Thyroid gland (tissue), 4 donors: Measurements from ENCODE around the gene GLRX5.

Source experiments
- CTCF ChIP-seq, 6 experiments: fragments of 200-600 bp in 3 of 6; fragments of 450-650 bp in 3 of 6; sonication (generic) in 3 of 6; IDR thresholded peaks; one replicate each; pipeline ENCODE4 v1.5.1; 2016 to 2019; ENCODE audit warnings: antibody characterized with exemption in 6 of 6, mild to moderate bottlenecking in 2 of 6, inconsistent platforms in 1 of 6, moderate library complexity in 1 of 6
- POLR2A ChIP-seq, 2 donors: fragments of 450-650 bp; IDR thresholded peaks; one replicate each; pipeline ENCODE4 v1.6.1; 2017; ENCODE audit warnings: antibody characterized with exemption in 2 of 2, mild to moderate bottlenecking in 2 of 2, moderate library complexity in 1 of 2

GRCh38 chr14:95498622-95499353, 36.1 kb upstream of the GLRX5 start:
- TF ChIP-seq POLR2A (IDR thresholded peaks at IDR 0.05) = no peak
- TF ChIP-seq CTCF (IDR thresholded peaks at IDR 0.05) = no peak
